ENCODE measurements around the gene OXER1. TPM values are rescaled to one million over a fixed set of nuclear protein-coding genes. Genes with fewer than 3 reads are reported as not detected.

The OXER1 gene
- total and polyA plus RNA-seq, 4 experiments from 2014 or later, result not detected

DNA sequence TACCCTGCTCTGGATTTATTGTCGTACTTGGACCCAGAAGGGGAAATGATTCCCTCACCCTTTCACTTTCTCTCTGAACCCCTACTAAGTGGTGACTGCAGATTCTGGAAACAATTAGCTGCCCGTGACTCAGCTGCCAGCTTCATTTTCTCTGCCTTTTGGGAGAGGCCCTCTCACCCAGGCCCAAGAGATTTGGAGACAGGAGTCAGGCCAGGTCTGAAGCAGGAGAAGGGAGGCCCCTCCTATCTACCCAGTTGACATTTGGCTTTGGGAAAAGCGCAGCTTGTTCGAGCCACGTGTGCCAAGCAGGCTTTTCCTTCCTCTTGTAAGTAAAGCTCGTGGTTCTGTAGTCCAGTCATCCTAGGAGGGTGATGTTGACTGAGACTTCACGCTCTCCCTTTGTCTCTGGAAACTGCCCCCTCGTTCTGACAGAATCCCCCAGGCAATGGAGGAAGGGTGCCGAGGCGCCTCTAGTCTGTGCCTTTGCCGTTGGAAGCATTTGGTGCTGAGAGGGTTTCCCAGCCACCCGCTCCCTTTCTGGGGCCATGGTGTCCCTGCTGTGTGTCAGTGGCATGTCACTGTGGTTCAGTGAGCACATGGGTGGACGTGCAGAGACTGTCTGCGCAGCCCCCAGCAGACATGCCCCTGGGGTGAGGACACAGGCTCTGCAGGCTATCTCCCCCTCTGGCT is 8.6 kb downstream of the OXER1 start:
- no peak for DNase-seq
- Mint-ChIP-seq H3K4me1 (no peaks in the 10 kb centered on the region), H3K36me3 (peaks cover 19 to 36% of the 10 kb centered on the region in 2 donors), H3K27ac (no peak overlapping the region), H3K4me3 (no peak overlapping the region), H3K9me3 (no peaks in the 10 kb centered on the region), H3K27me3 (no peaks in the 10 kb centered on the region)
- Histone ChIP-seq H3K36me3 (ENCODE audit: insufficient read depth, low read length) (no peaks in the 10 kb centered on the region), H3K4me1 (ENCODE audit: insufficient read depth, low read length) (no peaks in the 10 kb centered on the region), H3K4me3 (ENCODE audit: low read length in 2 of 2) (no peak overlapping the region), H3K27ac (ENCODE audit: low read depth, low read length) (no peak overlapping the region), H3K9me3 (ENCODE audit: control insufficient read depth in 1 of 2, low read length in 2 of 2) (no peaks in the 10 kb centered on the region), H3K27me3 (ENCODE audit: insufficient read depth, low read length) (no peaks in the 10 kb centered on the region)
- ChIA-PET POLR2A (ENCODE audit: partially characterized antibody) (no interaction called here), CTCF (ENCODE audit: partially characterized antibody) (no interaction called here)
- intact Hi-C loops (cut with micrococcal nuclease), result no loop called here

DNA sequence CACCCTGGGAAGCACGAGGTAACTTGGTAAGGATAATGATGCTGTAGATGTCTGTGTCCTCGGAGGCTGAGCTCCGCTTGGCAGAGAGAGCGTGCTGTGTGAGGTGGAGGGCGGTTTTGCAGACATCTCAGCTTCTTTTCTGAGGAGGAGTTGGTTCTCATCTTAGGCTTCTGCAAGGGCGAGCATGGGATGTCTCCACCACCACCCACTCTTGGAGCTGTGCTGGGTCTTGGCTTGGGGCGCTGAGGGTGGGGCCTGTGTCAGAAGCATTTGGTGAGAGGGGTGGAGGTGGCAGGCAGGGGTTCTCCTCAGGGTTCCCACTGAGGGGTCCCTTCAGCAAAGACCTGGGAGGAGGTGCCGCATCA is 9.2 kb downstream of the OXER1 start:
- Mint-ChIP-seq H3K9me3 (no peaks in the 10 kb centered on the region), H3K36me3 (peaks cover 19 to 32% of the 10 kb centered on the region in 2 donors), H3K4me1 (no peaks in the 10 kb centered on the region), H3K4me3 (no peak overlapping the region), H3K27ac (peak overlapping the region in 1 of 7 donors; percentile 48), H3K27me3 (no peaks in the 10 kb centered on the region)
- CTCF ChIA-PET (ENCODE audit: partially characterized antibody), result no interaction called here
- intact Hi-C loops (cut with micrococcal nuclease), result no loop called here
- POLR2A ChIA-PET (ENCODE audit: partially characterized antibody), result no interaction called here
- H3K4me3 ChIP-seq (ENCODE audit: low read length in 2 of 2), result no peak overlapping the region
- no peak overlapping the region for H3K27ac ChIP-seq (ENCODE audit: low read depth, low read length)
- no peaks in the 10 kb centered on the region for H3K36me3 ChIP-seq (ENCODE audit: insufficient read depth, low read length)
- H3K27me3 ChIP-seq (ENCODE audit: insufficient read depth, low read length), result no peaks in the 10 kb centered on the region
- no peaks in the 10 kb centered on the region for H3K9me3 ChIP-seq (ENCODE audit: control insufficient read depth in 1 of 2, low read length in 2 of 2)
- H3K4me1 ChIP-seq (ENCODE audit: insufficient read depth, low read length), result no peaks in the 10 kb centered on the region
- no peak for DNase-seq

DNA sequence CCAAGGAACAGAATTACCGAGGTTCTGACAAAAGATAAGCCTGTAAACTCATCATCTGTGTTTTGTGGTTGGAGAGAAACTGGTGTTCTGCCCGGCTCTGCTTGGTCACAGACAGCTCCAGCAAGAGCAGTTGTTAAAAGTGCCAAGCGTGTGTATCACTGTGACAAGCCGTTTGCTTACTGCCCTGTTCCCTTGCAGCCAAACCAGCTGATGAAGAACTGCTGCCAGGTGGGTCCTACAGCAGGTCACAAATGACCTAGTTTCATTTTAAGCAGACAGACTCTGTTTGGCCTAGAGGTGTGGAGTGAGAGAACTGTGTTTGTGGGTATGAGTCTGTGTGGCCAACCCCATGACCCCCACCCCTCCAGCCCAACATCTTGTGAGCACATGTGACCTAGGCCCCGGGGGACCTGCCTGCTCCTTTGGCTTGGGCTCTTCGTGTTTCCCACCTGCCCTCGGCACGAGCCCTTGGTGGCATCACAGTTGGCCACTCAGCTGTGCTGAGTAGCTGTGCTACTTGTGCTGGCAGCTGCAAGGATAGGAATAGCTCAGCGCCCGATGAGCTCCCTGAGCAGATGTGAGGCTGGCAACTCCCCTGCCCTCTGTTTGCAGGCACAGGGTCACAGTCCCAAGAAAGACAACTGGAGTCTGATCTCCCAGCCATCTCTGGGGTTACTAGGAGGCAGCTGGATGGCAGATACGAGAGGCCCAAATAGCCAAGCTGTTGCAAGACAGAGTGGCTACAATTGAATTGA is 9.7 kb downstream of the OXER1 start:
- ChIA-PET CTCF (ENCODE audit: partially characterized antibody) (no interaction called here), POLR2A (ENCODE audit: partially characterized antibody) (no interaction called here)
- Mint-ChIP-seq H3K9me3 (no peaks in the 10 kb centered on the region), H3K4me1 (no peaks in the 10 kb centered on the region), H3K36me3 (peaks cover 19 to 30% of the 10 kb centered on the region in 2 donors), H3K4me3 (no peak overlapping the region), H3K27me3 (no peaks in the 10 kb centered on the region), H3K27ac (peak overlapping the region in 1 of 7 donors; percentile 48)
- Histone ChIP-seq H3K27me3 (ENCODE audit: insufficient read depth, low read length) (no peaks in the 10 kb centered on the region), H3K27ac (ENCODE audit: low read depth, low read length) (no peak overlapping the region), H3K4me3 (ENCODE audit: low read length in 2 of 2) (no peak overlapping the region), H3K36me3 (ENCODE audit: insufficient read depth, low read length) (no peaks in the 10 kb centered on the region), H3K9me3 (ENCODE audit: control insufficient read depth in 1 of 2, low read length in 2 of 2) (no peaks in the 10 kb centered on the region), H3K4me1 (ENCODE audit: insufficient read depth, low read length) (no peaks in the 10 kb centered on the region)
- no peak for DNase-seq
- intact Hi-C loops (cut with micrococcal nuclease), result no loop called here

DNA sequence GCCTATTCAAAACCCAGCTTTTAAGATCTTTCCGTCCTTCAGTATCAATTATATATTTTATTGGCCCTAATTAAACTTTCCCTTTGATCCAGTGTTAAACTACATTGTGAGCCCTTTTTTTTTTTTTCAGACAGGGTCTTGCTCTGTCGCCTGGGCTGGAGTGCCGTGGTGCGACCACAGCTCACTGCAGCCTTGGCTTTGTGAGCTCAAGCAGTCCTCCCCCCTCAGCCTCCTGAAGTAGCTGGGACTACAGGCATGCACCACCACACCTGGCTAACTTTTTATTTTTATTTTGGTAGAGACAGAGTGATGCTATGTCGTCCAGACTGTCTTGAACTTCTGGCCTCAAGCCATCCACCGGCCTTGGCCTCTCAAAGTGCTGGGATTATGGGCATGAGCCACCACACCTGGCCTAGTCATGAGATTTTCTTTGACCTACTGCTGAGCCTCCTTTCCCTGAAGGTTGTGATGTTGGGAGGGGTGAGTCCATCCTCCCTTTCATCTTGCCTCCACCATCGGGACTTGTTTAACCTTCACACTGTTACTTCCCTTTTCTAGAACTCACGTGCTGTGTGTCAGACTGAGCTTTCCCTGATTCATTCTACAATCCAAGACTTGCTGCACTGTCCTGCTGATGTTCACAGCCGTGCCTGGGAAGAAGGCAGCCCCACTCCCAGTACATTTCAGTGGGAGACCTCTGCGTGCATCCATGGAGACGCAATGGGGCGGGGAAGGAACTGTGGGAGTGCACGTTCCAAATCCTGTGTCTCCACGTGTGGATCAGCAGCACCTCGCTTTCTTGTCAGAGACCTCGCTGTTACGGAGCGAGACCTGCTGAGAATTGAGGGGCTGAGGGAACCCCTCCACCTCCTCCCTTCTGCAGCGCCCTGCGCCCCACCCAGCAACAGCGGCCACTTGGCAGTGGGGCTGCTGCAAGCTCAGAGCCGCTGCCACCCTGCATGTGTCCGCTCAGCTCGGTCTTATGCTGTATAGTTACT is 10.8 kb downstream of the OXER1 start:
- H3K4me3 Mint-ChIP-seq, result no peak overlapping the region
- POLR2A ChIA-PET (ENCODE audit: partially characterized antibody), result no interaction called here
- no peak for DNase-seq
- no peaks in the 10 kb centered on the region for H3K9me3 ChIP-seq (ENCODE audit: control insufficient read depth in 1 of 2, low read length in 2 of 2)
- H3K27ac ChIP-seq (ENCODE audit: low read depth, low read length), result no peak overlapping the region
- H3K9me3 Mint-ChIP-seq, result no peaks in the 10 kb centered on the region
- no peaks in the 10 kb centered on the region for H3K27me3 Mint-ChIP-seq
- intact Hi-C loops (cut with micrococcal nuclease), result no loop called here
- no peaks in the 10 kb centered on the region for H3K4me1 ChIP-seq (ENCODE audit: insufficient read depth, low read length)
- H3K36me3 Mint-ChIP-seq, result peaks cover 24 to 33% of the 10 kb centered on the region in 2 donors
- no peak overlapping the region for H3K4me3 ChIP-seq (ENCODE audit: low read length in 2 of 2)
- H3K4me1 Mint-ChIP-seq, result no peaks in the 10 kb centered on the region
- CTCF ChIA-PET (ENCODE audit: partially characterized antibody), result no interaction called here
- H3K36me3 ChIP-seq (ENCODE audit: insufficient read depth, low read length), result no peaks in the 10 kb centered on the region
- no peaks in the 10 kb centered on the region for H3K27me3 ChIP-seq (ENCODE audit: insufficient read depth, low read length)
- H3K27ac Mint-ChIP-seq, result no peak overlapping the region

DNA sequence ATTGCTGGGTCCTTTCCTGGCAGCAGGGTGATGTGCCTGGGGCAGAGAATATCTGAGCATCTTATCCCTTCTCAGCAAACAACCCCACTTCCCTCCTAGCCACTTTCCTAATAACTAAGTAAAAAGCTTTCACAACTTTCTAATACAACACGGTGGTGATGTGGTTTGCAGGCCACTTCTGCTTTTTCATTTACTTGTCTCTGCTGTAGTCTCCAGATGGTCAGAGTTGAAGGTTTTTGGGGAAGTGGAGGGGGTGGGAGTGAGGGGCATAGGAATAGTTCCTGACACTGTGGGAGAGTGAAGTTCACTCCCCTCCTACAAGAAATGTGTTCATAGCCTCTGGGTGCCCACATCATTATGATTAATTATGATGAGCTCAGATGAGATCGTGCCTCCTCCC is 11.6 kb downstream of the OXER1 start:
- DNase-seq, result no peak
- Mint-ChIP-seq H3K9me3 (no peaks in the 10 kb centered on the region), H3K27me3 (no peaks in the 10 kb centered on the region), H3K4me1 (no peaks in the 10 kb centered on the region), H3K4me3 (no peak overlapping the region), H3K36me3 (peaks cover 24 to 33% of the 10 kb centered on the region in 2 donors), H3K27ac (no peak overlapping the region)
- Histone ChIP-seq H3K27me3 (ENCODE audit: insufficient read depth, low read length) (no peaks in the 10 kb centered on the region), H3K36me3 (ENCODE audit: insufficient read depth, low read length) (no peaks in the 10 kb centered on the region), H3K4me1 (ENCODE audit: insufficient read depth, low read length) (no peaks in the 10 kb centered on the region), H3K27ac (ENCODE audit: low read depth, low read length) (no peak overlapping the region), H3K4me3 (ENCODE audit: low read length in 2 of 2) (no peak overlapping the region), H3K9me3 (ENCODE audit: control insufficient read depth in 1 of 2, low read length in 2 of 2) (no peaks in the 10 kb centered on the region)
- CTCF ChIA-PET (ENCODE audit: partially characterized antibody), result no interaction called here
- intact Hi-C loops (cut with micrococcal nuclease), result no loop called here
- POLR2A ChIA-PET (ENCODE audit: partially characterized antibody), result no interaction called here

DNA sequence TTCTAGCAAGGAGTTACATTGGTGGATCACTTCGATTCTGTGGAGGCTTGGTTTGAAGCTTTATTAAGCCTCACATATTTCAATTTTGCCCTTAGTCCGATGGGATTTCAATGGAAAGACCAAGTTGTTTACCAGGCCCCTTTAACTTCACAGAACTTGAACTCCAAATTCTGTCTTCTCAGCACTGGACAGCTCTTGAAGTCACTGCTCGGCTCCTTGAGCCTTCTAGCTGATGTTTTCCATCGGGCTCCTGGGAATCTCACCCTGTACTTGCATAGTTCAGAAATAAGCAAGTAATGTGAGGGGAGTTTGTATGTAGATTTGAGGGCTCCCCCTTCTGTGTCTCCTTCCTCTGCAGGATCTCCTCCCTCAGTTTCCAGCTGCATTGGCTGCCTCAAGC is 15.1 kb downstream of the OXER1 start:
- Mint-ChIP-seq H3K4me1 (no peaks in the 10 kb centered on the region), H3K36me3 (peaks cover 19 to 33% of the 10 kb centered on the region in 2 donors), H3K27me3 (no peaks in the 10 kb centered on the region), H3K4me3 (no peak overlapping the region), H3K27ac (no peak overlapping the region), H3K9me3 (peaks cover 0 to 1% (median 0%) of the 10 kb centered on the region in 8 donors)
- H3K9me3 ChIP-seq (ENCODE audit: control insufficient read depth in 1 of 2, low read length in 2 of 2), result no peaks in the 10 kb centered on the region
- no peak for DNase-seq
- no peaks in the 10 kb centered on the region for H3K36me3 ChIP-seq (ENCODE audit: insufficient read depth, low read length)
- intact Hi-C loops (cut with micrococcal nuclease), result no loop called here
- ChIA-PET CTCF (ENCODE audit: partially characterized antibody) (no interaction called here), POLR2A (ENCODE audit: partially characterized antibody) (no interaction called here)
- no peaks in the 10 kb centered on the region for H3K4me1 ChIP-seq (ENCODE audit: insufficient read depth, low read length)
- no peak overlapping the region for H3K27ac ChIP-seq (ENCODE audit: low read depth, low read length)
- no peak overlapping the region for H3K4me3 ChIP-seq (ENCODE audit: low read length in 2 of 2)
- no peaks in the 10 kb centered on the region for H3K27me3 ChIP-seq (ENCODE audit: insufficient read depth, low read length)

DNA sequence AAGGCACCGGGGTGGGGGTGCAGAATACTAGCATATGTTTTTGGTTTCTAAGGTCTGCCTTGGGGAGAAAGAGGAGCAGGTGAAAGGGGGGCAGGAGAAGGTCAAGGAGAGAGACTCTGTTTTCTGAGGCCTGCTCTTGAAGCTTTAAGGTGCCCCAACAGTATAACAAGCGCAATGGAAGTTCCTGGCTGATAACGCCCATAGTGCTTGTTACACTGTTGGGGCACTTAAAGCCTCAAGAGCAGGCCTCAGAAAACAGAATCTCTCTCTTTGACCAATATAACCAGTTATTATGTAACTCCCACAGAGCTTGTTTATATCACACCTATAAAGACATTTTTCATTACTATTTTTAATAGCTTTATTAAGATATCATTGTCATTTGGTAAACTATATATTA is 16.5 kb downstream of the OXER1 start:
- H3K27me3 ChIP-seq (ENCODE audit: insufficient read depth, low read length), result no peaks in the 10 kb centered on the region
- H3K27ac ChIP-seq (ENCODE audit: low read depth, low read length), result no peak overlapping the region
- Mint-ChIP-seq H3K9me3 (peaks cover 0 to 1% (median 0%) of the 10 kb centered on the region in 8 donors), H3K4me3 (no peak overlapping the region), H3K27me3 (no peaks in the 10 kb centered on the region), H3K36me3 (peaks cover 16 to 35% of the 10 kb centered on the region in 2 donors), H3K27ac (no peak overlapping the region), H3K4me1 (no peaks in the 10 kb centered on the region)
- no peaks in the 10 kb centered on the region for H3K36me3 ChIP-seq (ENCODE audit: insufficient read depth, low read length)
- no peaks in the 10 kb centered on the region for H3K9me3 ChIP-seq (ENCODE audit: control insufficient read depth in 1 of 2, low read length in 2 of 2)
- intact Hi-C loops (cut with micrococcal nuclease), result no loop called here
- ChIA-PET POLR2A (ENCODE audit: partially characterized antibody) (no interaction called here), CTCF (ENCODE audit: partially characterized antibody) (no interaction called here)
- DNase-seq, result no peak
- no peak overlapping the region for H3K4me3 ChIP-seq (ENCODE audit: low read length in 2 of 2)
- no peaks in the 10 kb centered on the region for H3K4me1 ChIP-seq (ENCODE audit: insufficient read depth, low read length)

Measured in CD4-positive, alpha-beta memory T cell (primary cell).